Middle frontal gyrus (tissue), 1 donor: ENCODE measurements around the gene CTNNAL1.

ENCODE experiments used
- DNase-seq: peaks from one replicate; pipeline ENCODE4 v3.0.0-alpha.2; 2015; ENCODE audit warnings: low spot score; ENCODE audit errors: extremely low spot score

Gene CTNNAL1

GRCh38 chr9:109028457-109028856 lies 15.2 kb upstream of the CTNNAL1 start:
- DNase-seq = no peak

- no peak for DNase-seq
Measured at GRCh38 chr9:109027176-109027575, 13.9 kb upstream of the CTNNAL1 start.

DNA sequence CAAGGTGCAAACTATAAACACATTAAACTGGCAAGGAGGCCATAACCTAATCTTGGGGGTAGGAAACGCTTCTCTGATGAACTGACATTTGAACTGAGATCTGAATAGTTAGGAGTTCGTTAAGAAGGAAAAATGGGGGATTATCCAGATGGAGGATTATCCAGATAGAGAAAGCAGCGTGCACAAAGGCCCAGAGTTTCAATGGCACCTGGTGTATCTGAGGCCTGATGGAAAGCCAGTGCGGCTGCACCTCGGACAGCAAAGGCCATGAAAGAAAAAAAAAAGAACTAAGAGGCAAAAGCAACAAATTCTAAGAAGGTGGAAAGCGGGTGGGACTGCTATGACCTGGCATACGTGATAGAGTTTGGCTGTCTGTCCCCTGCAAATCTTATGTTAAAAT lies 13.0 kb upstream of the CTNNAL1 start:
- DNase-seq = no peak

DNA sequence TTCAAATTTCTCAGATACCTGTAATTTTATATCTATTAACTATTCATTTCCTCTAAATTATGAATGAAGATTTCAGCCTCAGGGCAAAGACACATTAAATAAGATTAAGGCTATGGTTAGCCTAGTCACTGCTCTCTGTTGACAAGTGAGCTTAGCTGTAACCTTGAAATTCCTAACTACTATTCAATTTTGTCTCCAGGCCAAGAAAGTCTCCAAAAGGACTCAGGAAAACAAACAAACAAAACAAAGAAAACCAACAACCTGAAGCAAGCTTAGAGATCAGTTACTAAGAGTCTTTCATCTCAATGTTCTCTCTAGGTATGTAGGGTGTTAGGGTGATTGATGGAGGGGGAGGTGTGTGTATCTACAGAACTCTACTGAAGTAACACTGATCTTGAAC lies 9.6 kb upstream of the CTNNAL1 start:
- no peak for DNase-seq

GRCh38 chr9:109020581-109021511 lies 7.5 kb upstream of the CTNNAL1 start:
- DNase-seq = no peak

- no peak for DNase-seq
Measured at GRCh38 chr9:109020113-109020512, 6.8 kb upstream of the CTNNAL1 start.

- DNase-seq = no peak
Measured at GRCh38 chr9:109019420-109019819, 6.1 kb upstream of the CTNNAL1 start.

GRCh38 chr9:109017493-109017892 lies 4.2 kb upstream of the CTNNAL1 start:
- DNase-seq = no peak

DNA sequence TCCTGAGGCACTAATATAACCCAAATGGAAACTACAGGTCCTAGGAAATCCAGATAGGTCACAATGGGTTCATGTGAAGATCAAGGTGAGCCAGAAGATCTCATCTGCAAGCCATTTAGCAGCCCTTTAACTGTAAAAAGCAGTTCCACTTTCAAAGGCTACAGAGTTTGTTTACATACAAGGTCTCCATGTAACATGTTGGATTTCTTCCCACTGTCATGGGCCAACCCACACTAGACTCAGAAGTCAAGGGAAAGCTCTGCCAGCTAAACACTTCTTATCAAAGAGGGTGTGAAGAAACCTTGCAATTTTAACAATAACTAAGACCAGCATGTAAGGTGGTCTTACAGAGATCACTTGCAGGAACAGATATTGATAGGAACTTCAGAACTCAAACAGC lies 3.8 kb upstream of the CTNNAL1 start:
- DNase-seq = no peak

- no peak for DNase-seq
Measured at GRCh38 chr9:109016132-109016531, 2.8 kb upstream of the CTNNAL1 start.

DNA sequence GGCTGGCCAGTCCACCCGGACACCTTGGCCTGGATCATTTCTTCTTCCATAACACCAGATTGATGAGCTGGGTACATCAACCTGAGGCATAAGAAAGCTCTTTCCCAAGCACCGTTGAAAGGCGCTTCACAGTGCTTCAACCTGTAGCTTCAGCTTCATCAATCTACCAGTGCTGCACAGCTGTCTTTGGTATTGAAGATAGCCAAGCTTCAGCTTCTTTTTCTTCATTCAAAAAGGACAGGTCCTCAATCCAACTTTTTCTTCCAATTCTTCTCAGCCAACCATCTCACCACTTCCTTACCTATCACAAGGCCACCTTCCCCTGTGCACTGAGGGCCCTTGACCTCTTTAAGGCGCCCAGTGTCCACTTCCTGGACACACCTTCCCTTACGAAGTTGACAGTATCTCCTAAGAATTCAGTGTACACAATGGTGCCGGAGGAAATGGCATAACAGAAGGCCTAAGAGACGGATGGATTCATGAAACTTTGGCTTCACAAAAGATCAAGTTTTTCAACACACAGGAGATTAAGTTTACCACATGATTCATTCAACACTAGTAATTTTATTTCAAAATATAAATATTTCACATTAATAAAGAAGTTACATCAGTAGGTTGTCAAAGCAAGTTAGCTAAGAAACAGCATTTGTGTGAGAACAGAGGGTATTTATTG lies 1.4 kb upstream of the CTNNAL1 start:
- DNase-seq = no peak

DNA sequence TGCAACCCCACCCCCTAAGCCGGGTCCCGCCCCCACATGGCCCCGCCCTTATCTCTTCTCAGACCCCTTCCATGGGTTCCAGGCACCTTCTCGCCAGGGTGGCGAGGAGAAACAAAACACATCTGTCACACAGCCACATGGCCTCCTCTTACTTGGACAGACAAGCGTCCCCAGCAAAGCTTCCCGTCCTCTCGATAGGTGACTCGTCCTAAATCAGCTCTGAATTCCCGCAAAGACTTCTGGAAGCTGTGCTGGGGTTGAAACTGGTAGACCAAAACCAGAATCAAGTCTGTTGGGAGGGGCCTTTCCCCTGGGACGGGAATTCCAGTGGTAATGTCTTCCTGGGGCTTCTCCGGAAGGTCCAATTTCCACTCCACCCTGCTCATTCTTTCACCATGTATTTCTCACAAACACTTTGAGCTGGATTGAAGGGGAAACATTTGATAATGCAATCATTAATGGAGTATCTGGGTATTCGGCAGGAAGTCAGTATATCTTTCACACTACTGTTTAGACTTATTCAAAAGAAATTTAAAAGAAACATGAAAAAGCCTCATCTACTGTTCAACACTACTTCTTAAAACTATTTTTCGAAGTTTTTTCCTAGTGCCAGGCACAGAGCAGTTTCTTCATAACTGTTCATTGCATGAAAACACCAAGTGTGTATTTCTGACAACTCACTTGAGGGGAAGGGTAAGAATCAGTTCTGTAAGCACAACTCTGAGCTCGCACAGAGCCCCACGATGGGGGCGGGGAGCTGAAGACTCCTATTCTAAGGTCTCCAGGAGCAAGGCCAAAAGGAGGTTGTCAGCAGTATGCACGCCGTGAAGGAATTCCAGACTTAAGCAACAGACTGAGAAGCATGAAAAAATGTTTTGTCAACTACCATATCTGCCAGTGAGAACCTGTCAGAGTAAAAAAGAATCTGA lies 644 bp upstream of the CTNNAL1 start:
- DNase-seq = no peak

DNA sequence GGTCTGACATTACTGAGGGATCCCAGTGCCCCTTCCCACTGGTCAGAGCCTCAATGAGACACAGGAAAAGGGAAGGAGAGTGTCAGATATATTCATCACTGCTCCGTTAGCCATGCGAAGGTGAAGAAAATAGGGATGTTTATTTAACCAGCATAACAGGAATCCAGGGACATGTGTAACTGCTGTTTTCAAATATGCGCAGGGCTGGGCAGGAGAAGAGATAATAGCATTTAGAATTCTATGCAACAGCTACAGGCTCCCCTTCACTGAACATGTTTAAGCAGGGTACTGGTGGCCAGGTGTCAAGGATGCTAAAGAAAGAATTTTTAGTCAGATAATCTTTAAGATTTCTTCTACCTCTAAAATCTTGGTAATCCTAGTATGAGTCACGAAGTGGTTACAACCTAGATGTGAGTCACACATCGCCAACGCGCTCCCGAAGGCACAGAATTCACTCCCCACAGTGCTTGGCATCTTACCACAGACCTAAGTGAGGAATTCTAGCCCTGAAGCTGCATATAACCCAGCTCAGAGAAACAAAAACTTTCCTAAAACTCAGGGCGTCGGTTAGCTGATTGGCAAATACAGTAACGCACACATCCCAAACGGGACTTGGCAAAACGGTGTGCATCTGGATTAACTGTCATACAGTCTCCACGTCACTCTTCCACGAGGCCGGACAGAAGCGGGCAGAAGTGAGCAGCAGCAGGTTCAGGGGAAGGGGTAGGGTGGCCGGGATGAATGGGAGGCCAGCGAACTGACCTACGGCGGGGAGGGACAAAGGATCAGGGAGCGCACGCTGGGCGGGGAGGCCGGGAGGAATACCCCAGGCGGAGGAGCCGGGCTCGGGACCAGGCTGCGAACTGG lies 1.1 kb downstream of the CTNNAL1 start:
- DNase-seq = peak; percentile 71

DNA sequence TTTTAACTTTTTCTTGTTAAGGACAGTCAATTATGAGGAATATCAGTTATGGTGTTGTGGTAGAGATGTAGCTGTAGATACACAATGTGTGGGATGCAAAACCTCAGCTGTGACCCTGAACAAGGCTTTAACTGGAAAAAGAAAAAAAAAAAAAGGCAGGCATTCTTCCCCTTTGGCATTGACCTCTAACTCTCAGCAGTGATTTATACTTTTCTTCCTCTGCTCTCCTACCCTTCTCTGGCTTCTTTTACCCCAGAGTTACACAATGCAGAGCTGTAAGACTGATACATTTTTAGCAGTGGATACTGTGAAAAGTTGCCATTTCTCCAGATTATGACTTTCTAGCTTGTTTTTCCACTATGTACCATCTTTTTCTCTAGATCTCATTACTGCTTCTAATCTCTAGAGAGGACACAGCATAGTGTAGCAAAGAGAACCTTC lies 2.0 kb downstream of the CTNNAL1 start:
- no peak for DNase-seq

DNA sequence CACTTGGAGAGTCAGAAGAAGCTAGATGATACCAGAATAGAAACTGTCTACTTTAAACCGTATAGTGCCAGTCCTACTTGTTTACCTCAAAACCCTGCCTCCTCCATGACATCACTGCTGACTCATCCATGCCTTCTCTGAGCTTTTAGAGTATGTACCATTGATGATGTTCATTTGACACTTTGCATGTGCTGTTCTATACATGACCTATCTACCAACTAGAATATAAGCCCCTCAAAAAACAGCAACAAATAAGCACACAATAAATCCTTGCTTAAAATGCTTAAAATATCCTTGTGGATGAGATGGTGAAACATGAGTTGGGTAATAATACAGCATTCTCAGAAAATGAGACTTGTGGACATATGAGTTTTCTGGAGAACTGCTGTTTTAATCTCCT lies 2.6 kb downstream of the CTNNAL1 start:
- no peak for DNase-seq

- no peak for DNase-seq
Measured at GRCh38 chr9:109005678-109006077, 7.6 kb downstream of the CTNNAL1 start.

- DNase-seq = no peak
Measured at GRCh38 chr9:109003116-109003515, 10.2 kb downstream of the CTNNAL1 start.

- no peak for DNase-seq
Measured at GRCh38 chr9:109002141-109002540, 11.2 kb downstream of the CTNNAL1 start.

DNA sequence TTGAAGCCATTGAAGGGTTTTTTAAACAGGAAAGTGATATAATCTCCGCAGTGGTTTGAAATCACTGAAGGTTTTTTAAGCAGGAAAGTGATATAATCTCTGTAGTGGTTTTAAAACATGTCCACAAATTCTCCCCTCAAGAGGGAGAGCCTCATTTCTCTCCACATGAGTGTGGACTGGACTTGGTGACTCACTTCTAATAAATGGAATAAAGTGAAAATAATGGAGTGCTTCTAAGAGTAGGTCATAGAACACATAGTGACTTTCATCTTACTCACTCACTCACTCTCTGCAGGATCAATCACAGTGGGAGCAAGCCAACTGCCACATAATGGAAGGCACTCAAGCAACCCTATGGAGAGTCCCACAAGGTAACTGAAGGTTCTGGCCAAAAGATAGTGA lies 12.0 kb downstream of the CTNNAL1 start:
- no peak for DNase-seq

DNA sequence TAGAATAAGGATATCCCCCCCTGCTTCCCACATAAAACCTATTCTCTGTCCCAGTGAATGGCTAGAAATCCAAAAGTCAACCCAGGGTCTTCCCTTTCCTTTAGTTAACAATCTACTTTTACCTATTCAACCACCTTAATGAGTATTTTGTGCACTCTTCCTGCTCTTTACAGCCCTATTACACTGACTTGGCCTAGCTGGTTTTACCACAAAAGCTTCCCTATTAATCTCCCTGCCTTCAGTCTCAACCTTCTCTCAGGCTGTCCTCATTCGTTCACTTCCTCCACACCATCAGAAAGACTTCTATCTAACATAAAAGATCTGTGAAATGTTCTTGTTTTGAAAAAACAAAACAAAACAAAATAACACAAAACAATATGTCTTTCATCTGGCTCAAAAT lies 16.2 kb downstream of the CTNNAL1 start:
- DNase-seq = no peak

DNA sequence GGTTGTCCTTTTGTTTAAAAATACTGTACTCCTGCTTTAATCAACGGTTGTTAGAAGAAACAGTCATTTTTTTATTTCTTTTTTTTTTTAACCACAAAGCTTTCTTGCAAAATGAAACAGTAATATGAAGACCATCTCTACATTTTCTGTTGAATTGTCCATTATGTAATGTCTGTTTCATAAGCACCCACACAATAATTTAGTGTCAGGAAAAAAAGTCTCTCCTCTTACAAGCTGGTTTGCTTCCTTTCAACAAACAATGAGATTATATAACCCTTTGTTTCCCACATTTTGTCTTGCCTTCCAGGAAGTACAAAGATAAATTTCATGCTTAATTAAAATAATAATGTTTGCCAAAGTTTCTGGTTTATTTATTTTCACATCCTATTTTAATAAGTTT lies 16.7 kb downstream of the CTNNAL1 start:
- no peak for DNase-seq
